Upper lobe of left lung (tissue), 6 donors: ENCODE measurements around the gene NPC1. TPM values are rescaled to one million over a fixed set of nuclear protein-coding genes. Genes with fewer than 3 reads are reported as not detected.
"Not testable (repeated sequence)": the region's sequence is repeated elsewhere in the genome, so short reads cannot be mapped to it uniquely, and the experiment has no call there.

Experiments
- ATAC-seq, 2 donors: fragments of 200-7000 bp; cut with Tn5 transposase; one replicate each; pipeline ENCODE4 v1.9.1; 2022; ENCODE audit warnings: mild to moderate bottlenecking in 2 of 2, moderate library complexity in 2 of 2; ENCODE audit not compliant: low FRiP score in 2 of 2
- DNase-seq, 2 donors: peaks; one replicate each; pipeline ENCODE4 v3.0.0-alpha.2; 2019 to 2020
- H3K27ac ChIP-seq, 4 donors: fragments of 200-600 bp; sonication (generic); one replicate each; pipeline ENCODE4 v1.5.1; 2016 to 2019
- H3K27me3 ChIP-seq, 4 donors: fragments of 200-600 bp; sonication (generic); one replicate each; pipeline ENCODE4 v1.5.1; 2017 to 2019
- H3K36me3 ChIP-seq, 4 donors: fragments of 200-600 bp; sonication (generic); one replicate each; pipeline ENCODE4 v1.5.1; 2016 to 2019
- H3K4me1 ChIP-seq, 4 donors: fragments of 200-600 bp; sonication (generic); one replicate each; pipeline ENCODE4 v1.5.1; 2018 to 2019
- H3K4me3 ChIP-seq, 4 donors: fragments of 200-600 bp; sonication (generic); one replicate each; pipeline ENCODE4 v1.5.1; 2017 to 2019; ENCODE audit warnings: mild to moderate bottlenecking in 2 of 4, moderate library complexity in 1 of 4
- H3K9me3 ChIP-seq, 4 donors: fragments of 200-600 bp; sonication (generic); one replicate each; pipeline ENCODE4 v1.5.1; 2018 to 2019
- EP300 ChIP-seq, 4 donors: sonication (generic); formaldehyde crosslinking; IDR thresholded peaks; one replicate each; pipeline ENCODE4 v1.5.1; 2017; ENCODE audit warnings: antibody characterized with exemption in 4 of 4, control low read depth in 2 of 4
- POLR2A ChIP-seq, 4 donors: fragments of 450-650 bp; IDR thresholded peaks; one replicate each; pipeline ENCODE4 v1.5.1; 2016 to 2017; ENCODE audit warnings: antibody characterized with exemption in 4 of 4, mild to moderate bottlenecking in 2 of 4
- POLR2AphosphoS5 ChIP-seq, 2 donors: sonication (generic); formaldehyde crosslinking; IDR thresholded peaks; one replicate each; pipeline ENCODE4 v1.5.1; 2017; ENCODE audit warnings: antibody characterized with exemption in 2 of 2
- WGBS, 2 donors: methylation state at CpG; one replicate each; pipeline ENCODE4 v1.1.5; 2017 to 2018; 5-methylcytosine and 5-hydroxymethylcytosine counted together
- total RNA-seq, 6 donors: library from RNA; depleted of rRNA in 4 of 6; stranded (reverse); fragments of >200 nt in 4 of 6; gene quantifications; one replicate each; pipeline versions ENCODE4 v1.1.0 to v1.2.1, GENCODE V29; 2016 to 2021
- TF ChIP-seq, protein P1 (sequence below), 6 experiments: fragments of 450-650 bp in 4 of 6; fragments of 200-600 bp in 2 of 6; sonication (generic) in 2 of 6; IDR thresholded peaks; one replicate each; pipeline ENCODE4 v1.5.1; 2016 to 2019; ENCODE audit warnings: antibody characterized with exemption in 6 of 6
- donor health status: DM: no; HTN: no; CAD: no; lungs with moderate emphysema.
- donor health status: DM: no; HTN: yes; CAD: no; lungs with severe emphysema.

The NPC1 gene
- total RNA-seq, 6 donors from 2014 or later, result 117 to 437 (median 167) TPM

GRCh38 chr18:23495723-23496440, 90.4 kb downstream of the NPC1 start:
- Histone ChIP-seq H3K4me3 (no peak overlapping the region), H3K4me1 (peaks cover 7 to 15% (median 8%) of the 10 kb centered on the region in 4 donors), H3K27ac (no peak overlapping the region), H3K9me3 (no peaks in the 10 kb centered on the region), H3K27me3 (no peaks in the 10 kb centered on the region), H3K36me3 (no peaks in the 10 kb centered on the region)
- 51 to 61% methylated on average over 12 of the region's 12 CpGs for WGBS, 2 donors
- TF ChIP-seq EP300 (IDR thresholded peaks at IDR 0.05), result no peak
- no peak for TF ChIP-seq POLR2AphosphoS5 (IDR thresholded peaks at IDR 0.05)
- no peak for TF ChIP-seq POLR2A (IDR thresholded peaks at IDR 0.05)
- peak in 1 of 2 donors; percentile 38 for DNase-seq
- ATAC-seq, result peak in 1 of 2 donors; percentile 51

- Histone ChIP-seq H3K27me3 (no peaks in the 10 kb centered on the region), H3K27ac (no peak overlapping the region), H3K9me3 (no peaks in the 10 kb centered on the region), H3K4me1 (peaks cover 7 to 15% (median 8%) of the 10 kb centered on the region in 4 donors), H3K4me3 (no peak overlapping the region), H3K36me3 (no peaks in the 10 kb centered on the region)
- no peak for ATAC-seq
- TF ChIP-seq POLR2AphosphoS5 (IDR thresholded peaks at IDR 0.05), result no peak
- TF ChIP-seq, protein P1, sequence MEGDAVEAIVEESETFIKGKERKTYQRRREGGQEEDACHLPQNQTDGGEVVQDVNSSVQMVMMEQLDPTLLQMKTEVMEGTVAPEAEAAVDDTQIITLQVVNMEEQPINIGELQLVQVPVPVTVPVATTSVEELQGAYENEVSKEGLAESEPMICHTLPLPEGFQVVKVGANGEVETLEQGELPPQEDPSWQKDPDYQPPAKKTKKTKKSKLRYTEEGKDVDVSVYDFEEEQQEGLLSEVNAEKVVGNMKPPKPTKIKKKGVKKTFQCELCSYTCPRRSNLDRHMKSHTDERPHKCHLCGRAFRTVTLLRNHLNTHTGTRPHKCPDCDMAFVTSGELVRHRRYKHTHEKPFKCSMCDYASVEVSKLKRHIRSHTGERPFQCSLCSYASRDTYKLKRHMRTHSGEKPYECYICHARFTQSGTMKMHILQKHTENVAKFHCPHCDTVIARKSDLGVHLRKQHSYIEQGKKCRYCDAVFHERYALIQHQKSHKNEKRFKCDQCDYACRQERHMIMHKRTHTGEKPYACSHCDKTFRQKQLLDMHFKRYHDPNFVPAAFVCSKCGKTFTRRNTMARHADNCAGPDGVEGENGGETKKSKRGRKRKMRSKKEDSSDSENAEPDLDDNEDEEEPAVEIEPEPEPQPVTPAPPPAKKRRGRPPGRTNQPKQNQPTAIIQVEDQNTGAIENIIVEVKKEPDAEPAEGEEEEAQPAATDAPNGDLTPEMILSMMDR (IDR thresholded peaks at IDR 0.05), result no peak
- TF ChIP-seq EP300 (IDR thresholded peaks at IDR 0.05), result no peak
- no peak for TF ChIP-seq POLR2A (IDR thresholded peaks at IDR 0.05)
- no peak for DNase-seq
- WGBS, 2 donors, result 78 to 79% methylated on average over 1 of the region's 1 CpG
Measured at GRCh38 chr18:23494992-23495391, 91.3 kb downstream of the NPC1 start.

- H3K27me3 ChIP-seq, result no peaks in the 10 kb centered on the region
- no peaks in the 10 kb centered on the region for H3K9me3 ChIP-seq
- H3K4me1 ChIP-seq, result peaks cover 1 to 6% (median 2%) of the 10 kb centered on the region in 4 donors
- DNase-seq, result no peak
- no peak overlapping the region for H3K4me3 ChIP-seq
- 91 to 100% methylated on average over 1 of the region's 1 CpG for WGBS, 2 donors
- TF ChIP-seq EP300 (IDR thresholded peaks at IDR 0.05) (no peak), POLR2A (IDR thresholded peaks at IDR 0.05) (no peak), POLR2AphosphoS5 (IDR thresholded peaks at IDR 0.05) (no peak)
- TF ChIP-seq, protein P1 (IDR thresholded peaks at IDR 0.05), result no peak
- H3K36me3 ChIP-seq, result no peaks in the 10 kb centered on the region
- no peak overlapping the region for H3K27ac ChIP-seq
- ATAC-seq, result no peak
Measured at GRCh38 chr18:23493654-23494053, 92.7 kb downstream of the NPC1 start.

DNA sequence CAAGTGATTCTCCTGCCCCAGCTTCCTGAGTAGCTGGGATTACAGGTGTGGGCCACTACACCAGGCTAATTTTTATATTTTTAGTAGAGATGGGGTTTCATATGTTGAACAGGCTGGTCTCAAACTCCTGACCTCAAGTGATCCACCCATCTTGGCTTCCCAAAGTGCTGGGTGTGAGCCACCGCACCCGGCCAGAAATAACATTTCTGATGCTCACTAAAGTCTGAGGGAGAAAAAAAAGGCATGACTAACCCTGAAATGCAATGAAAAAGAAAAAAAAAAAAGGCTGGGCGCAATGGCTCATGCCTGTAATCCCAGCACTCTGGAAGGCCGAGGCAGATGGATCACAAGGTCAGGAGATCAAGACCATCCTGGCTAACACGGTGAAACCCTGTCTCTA, 96.7 kb downstream of the NPC1 start:
- 83 to 87% methylated on average over 5 of the region's 5 CpGs for WGBS, 2 donors
- not testable (repeated sequence) for H3K4me3 ChIP-seq, H3K36me3 ChIP-seq, H3K27ac ChIP-seq, DNase-seq, ATAC-seq, H3K27me3 ChIP-seq, H3K9me3 ChIP-seq
- peaks cover 4 to 14% (median 7%) of the 10 kb centered on the region in 4 donors for H3K4me1 ChIP-seq

DNA sequence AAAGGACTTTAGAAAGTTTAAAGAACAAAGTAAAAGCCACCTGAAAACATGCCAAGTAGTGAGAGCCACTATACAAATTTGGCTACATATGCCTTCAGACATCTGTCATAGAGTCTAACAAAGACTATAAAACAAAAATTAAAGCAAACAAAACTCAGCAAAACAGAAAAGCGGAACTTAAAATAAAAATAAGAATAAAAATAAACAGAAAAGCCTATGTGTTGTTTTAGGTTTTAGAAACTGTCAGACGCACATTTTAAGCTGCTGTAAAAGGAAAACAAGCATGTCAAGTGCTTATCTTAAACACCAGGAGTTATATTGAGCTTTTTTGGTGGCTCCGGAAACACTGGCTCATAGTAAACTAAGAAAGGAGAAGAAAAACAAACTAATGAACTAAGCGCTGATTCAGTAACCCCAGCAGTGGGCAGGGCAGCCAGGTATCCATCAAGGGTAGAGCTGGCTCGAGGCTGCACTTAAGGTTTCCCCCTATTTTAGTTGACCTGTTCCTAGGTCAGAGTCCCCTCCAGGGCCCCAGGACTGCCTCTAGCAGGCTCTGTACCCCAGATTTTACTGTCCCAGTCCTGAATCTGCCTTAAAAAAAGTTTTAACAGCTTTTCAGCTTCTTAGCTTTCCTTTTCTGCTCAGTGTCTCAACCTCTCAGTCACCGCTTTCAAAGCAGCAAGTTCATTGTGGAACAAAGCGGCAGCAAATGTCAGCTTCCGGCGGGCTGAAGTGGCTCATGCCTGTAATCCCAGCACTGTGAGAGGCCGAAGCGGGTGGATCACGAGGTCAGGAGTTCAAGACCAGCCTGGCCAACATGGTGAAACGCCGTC, 98.4 kb downstream of the NPC1 start:
- 30 to 37% methylated on average over 14 of the region's 14 CpGs for WGBS, 2 donors
- Histone ChIP-seq H3K27ac (peak overlapping the region; percentile 76 to 88 (median 86)), H3K36me3 (peaks cover 0 to 6% (median 0%) of the 10 kb centered on the region in 4 donors), H3K27me3 (no peaks in the 10 kb centered on the region), H3K4me1 (peaks cover 4 to 14% (median 7%) of the 10 kb centered on the region in 4 donors), H3K4me3 (peak overlapping the region in 3 of 4 donors; percentile 28 to 39 (median 37)), H3K9me3 (no peaks in the 10 kb centered on the region)
- DNase-seq, result peak in 1 of 2 donors; percentile 69
- TF ChIP-seq EP300 (IDR thresholded peaks at IDR 0.05) (no peak), POLR2A (IDR thresholded peaks at IDR 0.05) (no peak)
- TF ChIP-seq, protein P1 (IDR thresholded peaks at IDR 0.05), result no peak
- ATAC-seq, result peak; percentile 56 to 63
